OCI-LY3 (cell line): ENCODE data around the gene MB21D2.

Source experiments
- H2AFZ ChIP-seq: fragments of 200-600, 300-600 bp; shearing (Covaris generic); 2 replicates; pipeline ENCODE4 v1.6.0; 2014; ENCODE audit warnings: antibody characterized with exemption, low read depth, low read length
- H3K27ac ChIP-seq: fragments of 200-600, 300-600 bp; sonication (generic); 2 replicates; pipeline ENCODE4 v1.5.1; 2014; ENCODE audit warnings: mild to moderate bottlenecking, low read length, moderate library complexity, mixed read lengths
- H3K27me3 ChIP-seq: fragments of 200-600, 300-600 bp; sonication (generic); 2 replicates; pipeline ENCODE4 v1.6.1; 2014; ENCODE audit warnings: low read depth, low read length, mixed read lengths
- H3K36me3 ChIP-seq: fragments of 200-600, 300-600 bp; sonication (generic); replicated peaks from 2 replicates; pipeline ENCODE3; 2014; ENCODE audit warnings: low read depth, low read length, mixed read lengths
- H3K4me1 ChIP-seq: fragments of 300-600, 200-600 bp; sonication (generic); 2 replicates; pipeline ENCODE4 v1.6.1; 2014; ENCODE audit warnings: low read length, mixed read lengths
- H3K4me2 ChIP-seq: fragments of 200-600, 300-600 bp; sonication (generic); 2 replicates; pipeline ENCODE4 v1.6.1; 2014; ENCODE audit warnings: low read length, mixed read lengths
- H3K4me3 ChIP-seq: fragments of 300-600, 200-600 bp; sonication (generic); 2 replicates; pipeline ENCODE4 v1.5.1; 2014; ENCODE audit warnings: antibody characterized with exemption, mild to moderate bottlenecking, low read length, moderate library complexity
- H3K79me2 ChIP-seq: fragments of 300-600, 200-600 bp; shearing (Covaris generic); 2 replicates; pipeline ENCODE4 v1.6.1; 2014; ENCODE audit warnings: mild to moderate bottlenecking, low read length, mixed read lengths
- H3K9ac ChIP-seq: fragments of 300-600, 200-600 bp; shearing (Covaris generic); 2 replicates; pipeline ENCODE4 v1.6.0; 2014; ENCODE audit warnings: mild to moderate bottlenecking, low read length, moderate library complexity
- H3K9me3 ChIP-seq: fragments of 200-600, 300-600 bp; shearing (Covaris generic); 2 replicates; pipeline ENCODE4 v1.6.1; 2014; ENCODE audit warnings: low read length, mixed read lengths; ENCODE audit not compliant: insufficient read depth
- H4K20me1 ChIP-seq: fragments of 200-600, 300-600 bp; sonication (generic); 2 replicates; pipeline ENCODE4 v1.6.1; 2016; ENCODE audit warnings: low read length, mixed read lengths; ENCODE audit not compliant: insufficient read depth
- EZH2phosphoT487 ChIP-seq: fragments of 200-600 bp; shearing (Covaris generic); IDR thresholded peaks from 2 replicates; pipeline ENCODE4 v1.6.1; 2018; ENCODE audit warnings: antibody characterized with exemption, mixed run types, low read depth
- TF ChIP-seq, protein P1 (sequence below): fragments of 200-600, 300-600 bp; sonication (generic); IDR thresholded peaks from 2 replicates; pipeline ENCODE4 v1.5.1; 2014; ENCODE audit warnings: antibody characterized with exemption, low read length, low read depth

MB21D2 gene

DNA sequence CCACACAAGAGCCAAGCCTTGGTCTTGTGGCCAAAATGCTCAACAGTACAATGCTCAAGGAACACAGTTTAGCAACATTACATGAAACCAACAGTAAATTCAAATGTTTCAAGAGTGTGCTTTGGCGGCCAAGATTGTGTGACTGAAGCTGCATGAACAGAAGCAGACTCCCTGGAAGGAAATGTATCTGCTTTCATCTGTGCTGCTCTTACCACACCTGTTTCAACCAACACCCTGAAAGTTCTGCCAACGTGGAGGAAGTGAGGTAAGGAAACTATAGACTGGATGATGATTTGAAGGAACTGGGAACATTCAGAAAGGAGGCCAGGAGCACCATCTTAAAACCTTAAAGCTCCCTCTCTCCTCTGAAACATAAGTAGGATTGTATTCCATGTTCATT is 55.7 kb downstream of the MB21D2 start:
- TF ChIP-seq EZH2phosphoT487: no peak
- TF ChIP-seq, protein P1, sequence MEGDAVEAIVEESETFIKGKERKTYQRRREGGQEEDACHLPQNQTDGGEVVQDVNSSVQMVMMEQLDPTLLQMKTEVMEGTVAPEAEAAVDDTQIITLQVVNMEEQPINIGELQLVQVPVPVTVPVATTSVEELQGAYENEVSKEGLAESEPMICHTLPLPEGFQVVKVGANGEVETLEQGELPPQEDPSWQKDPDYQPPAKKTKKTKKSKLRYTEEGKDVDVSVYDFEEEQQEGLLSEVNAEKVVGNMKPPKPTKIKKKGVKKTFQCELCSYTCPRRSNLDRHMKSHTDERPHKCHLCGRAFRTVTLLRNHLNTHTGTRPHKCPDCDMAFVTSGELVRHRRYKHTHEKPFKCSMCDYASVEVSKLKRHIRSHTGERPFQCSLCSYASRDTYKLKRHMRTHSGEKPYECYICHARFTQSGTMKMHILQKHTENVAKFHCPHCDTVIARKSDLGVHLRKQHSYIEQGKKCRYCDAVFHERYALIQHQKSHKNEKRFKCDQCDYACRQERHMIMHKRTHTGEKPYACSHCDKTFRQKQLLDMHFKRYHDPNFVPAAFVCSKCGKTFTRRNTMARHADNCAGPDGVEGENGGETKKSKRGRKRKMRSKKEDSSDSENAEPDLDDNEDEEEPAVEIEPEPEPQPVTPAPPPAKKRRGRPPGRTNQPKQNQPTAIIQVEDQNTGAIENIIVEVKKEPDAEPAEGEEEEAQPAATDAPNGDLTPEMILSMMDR: no peak
- H3K9me3 ChIP-seq: no peaks in the 10 kb centered on the region
- no peak overlapping the region for H3K4me3 ChIP-seq
- no peaks in the 10 kb centered on the region for H3K27me3 ChIP-seq
- H2AFZ ChIP-seq: no peak overlapping the region
- no peak overlapping the region for H3K4me2 ChIP-seq
- H4K20me1 ChIP-seq: no peaks in the 10 kb centered on the region
- peaks cover 5% of the 10 kb centered on the region for H3K4me1 ChIP-seq
- no peak overlapping the region for H3K9ac ChIP-seq
- no peaks in the 10 kb centered on the region for H3K79me2 ChIP-seq
- no peak overlapping the region for H3K27ac ChIP-seq
- H3K36me3 ChIP-seq: no peaks in the 10 kb centered on the region

DNA sequence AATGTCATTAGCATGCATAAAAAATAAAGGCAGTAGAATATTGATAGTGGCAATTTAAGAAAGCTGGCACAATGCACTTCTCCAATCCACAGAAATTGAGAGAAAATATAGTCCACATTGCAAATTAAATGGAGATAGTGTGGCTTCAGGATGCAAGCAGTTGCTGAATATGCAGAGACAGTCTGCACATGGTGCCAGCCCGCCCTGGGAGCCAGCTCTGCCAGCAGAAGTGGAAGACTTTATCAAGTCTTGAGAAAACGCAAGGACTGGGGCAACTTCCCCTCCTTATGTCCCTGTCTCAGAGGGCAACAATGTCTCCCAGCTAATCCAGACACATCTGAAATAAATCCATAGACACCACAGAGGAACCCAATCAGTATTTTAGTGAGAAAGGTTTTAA is 57.2 kb downstream of the MB21D2 start:
- no peak overlapping the region for H3K4me2 ChIP-seq
- H3K27ac ChIP-seq: no peak overlapping the region
- TF ChIP-seq, protein P1: no peak
- no peak for TF ChIP-seq EZH2phosphoT487
- no peaks in the 10 kb centered on the region for H3K36me3 ChIP-seq
- H4K20me1 ChIP-seq: no peaks in the 10 kb centered on the region
- no peak overlapping the region for H3K4me3 ChIP-seq
- H3K9me3 ChIP-seq: no peaks in the 10 kb centered on the region
- H3K79me2 ChIP-seq: no peaks in the 10 kb centered on the region
- no peak overlapping the region for H2AFZ ChIP-seq
- peaks cover 5% of the 10 kb centered on the region for H3K4me1 ChIP-seq
- no peak overlapping the region for H3K9ac ChIP-seq
- no peaks in the 10 kb centered on the region for H3K27me3 ChIP-seq

DNA sequence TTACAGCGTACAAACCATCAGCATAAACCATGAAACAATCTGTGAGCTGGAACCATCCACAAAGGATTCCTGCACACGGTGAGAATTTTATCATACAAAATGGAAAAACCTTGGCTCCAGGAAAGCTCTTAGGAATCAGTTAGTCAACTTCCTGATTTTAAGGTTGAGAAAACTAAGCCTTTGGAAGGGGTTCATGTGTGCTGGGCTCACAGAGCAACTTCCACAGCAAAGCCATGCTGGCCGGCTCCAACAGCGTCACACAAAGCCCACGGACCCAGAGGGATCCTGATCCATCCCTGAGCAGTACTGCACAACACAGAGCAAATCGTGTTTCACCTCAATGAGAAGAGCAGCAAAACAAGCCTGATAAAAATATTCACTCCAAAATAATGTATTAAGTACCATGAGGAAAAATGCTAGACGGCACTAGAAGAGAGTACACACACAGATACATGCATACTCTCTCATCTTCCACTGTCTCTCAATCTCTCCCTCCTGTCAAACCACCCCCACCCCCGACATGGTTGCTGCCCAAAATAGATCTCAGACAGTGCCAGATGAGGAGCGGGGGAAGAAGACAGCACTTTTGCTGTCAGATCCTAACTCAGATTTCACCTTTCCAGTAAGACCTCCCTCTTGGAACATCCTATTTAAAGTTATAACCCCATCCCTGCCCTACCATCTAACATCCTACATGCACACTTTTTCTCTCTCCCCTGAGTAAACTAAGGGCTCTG is 58.6 kb downstream of the MB21D2 start:
- Histone ChIP-seq H3K36me3 (no peaks in the 10 kb centered on the region), H3K27me3 (no peaks in the 10 kb centered on the region), H3K4me2 (no peak overlapping the region), H3K27ac (no peak overlapping the region), H3K4me3 (no peak overlapping the region), H3K9me3 (no peaks in the 10 kb centered on the region), H4K20me1 (no peaks in the 10 kb centered on the region), H3K79me2 (no peaks in the 10 kb centered on the region), H3K9ac (no peak overlapping the region), H2AFZ (no peak overlapping the region), H3K4me1 (no peaks in the 10 kb centered on the region)
- TF ChIP-seq, protein P1: no peak
- no peak for TF ChIP-seq EZH2phosphoT487

DNA sequence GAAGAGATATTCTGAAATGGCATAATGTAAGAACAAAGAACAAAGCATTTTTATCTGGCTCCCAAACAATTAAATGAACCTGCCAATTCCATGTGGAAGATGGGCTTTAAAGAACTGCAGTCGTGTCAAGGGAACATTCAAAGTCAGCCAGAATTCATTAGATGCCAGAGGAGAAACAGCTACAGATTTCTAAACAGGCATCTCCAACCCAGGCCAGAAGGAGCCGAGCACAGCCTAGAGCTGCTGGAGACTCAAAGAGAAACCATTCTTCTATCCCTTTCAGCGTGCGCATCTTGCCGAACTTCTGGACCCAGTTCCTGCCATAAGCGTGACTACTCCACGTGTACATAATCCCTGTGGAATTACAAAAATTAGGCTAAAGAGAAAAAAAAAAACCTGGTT is 60.4 kb downstream of the MB21D2 start:
- Histone ChIP-seq H3K9ac (no peak overlapping the region), H3K4me3 (no peak overlapping the region), H3K27me3 (no peaks in the 10 kb centered on the region), H3K79me2 (no peaks in the 10 kb centered on the region), H3K27ac (no peak overlapping the region), H2AFZ (no peak overlapping the region), H3K4me1 (peaks cover 2% of the 10 kb centered on the region), H3K36me3 (no peaks in the 10 kb centered on the region), H3K9me3 (no peaks in the 10 kb centered on the region), H3K4me2 (no peak overlapping the region), H4K20me1 (no peaks in the 10 kb centered on the region)
- TF ChIP-seq, protein P1: no peak
- TF ChIP-seq EZH2phosphoT487: no peak
